ENCODE measurements around the gene DGUOK. TPM values are rescaled to one million over a fixed set of nuclear protein-coding genes. Genes with fewer than 3 reads are reported as not detected.

DGUOK gene
- polyA plus RNA-seq, 12 donors: 12.0 to 54.1 (median 40.2) TPM; not detected in 1

DNA sequence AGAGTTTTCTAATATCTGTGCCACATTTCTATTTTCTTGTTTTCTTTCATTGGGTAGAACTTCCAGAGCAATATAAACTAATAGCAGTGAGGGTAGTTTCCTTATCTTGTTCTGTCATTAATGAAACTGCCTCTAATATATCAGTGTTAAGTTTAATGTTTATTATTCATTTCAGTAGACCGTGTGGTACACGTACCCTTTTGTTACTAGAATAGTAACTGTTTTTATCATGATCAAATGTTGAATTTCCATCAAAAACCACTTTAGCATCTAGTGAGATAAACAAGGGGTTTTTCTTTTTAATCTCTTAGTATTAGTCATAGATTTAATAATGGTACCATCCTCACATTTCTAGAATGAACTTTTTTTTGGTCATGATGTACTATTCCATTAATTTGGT, 16.0 kb downstream of the DGUOK start:
- DNase-seq: no peak

DNA sequence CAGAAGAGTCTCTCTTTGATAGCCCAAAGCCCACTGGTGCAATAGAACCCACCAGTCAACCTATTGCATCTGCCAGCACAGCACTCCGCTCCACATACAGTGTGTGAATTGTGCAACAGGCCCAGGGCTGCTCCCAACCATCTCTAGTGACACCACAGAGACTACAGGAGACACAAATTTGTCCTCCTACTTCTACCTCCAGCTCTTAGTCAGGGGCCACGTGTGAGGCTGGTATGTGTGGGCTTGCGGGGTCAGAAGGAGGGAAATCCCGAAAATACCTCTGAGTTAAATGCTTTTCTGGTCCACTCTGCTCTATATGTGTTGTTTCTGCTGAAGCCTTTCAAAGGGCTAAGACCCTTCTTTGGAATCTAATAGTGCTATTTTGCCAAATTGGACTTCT, 18.0 kb downstream of the DGUOK start:
- DNase-seq: no peak

DNA sequence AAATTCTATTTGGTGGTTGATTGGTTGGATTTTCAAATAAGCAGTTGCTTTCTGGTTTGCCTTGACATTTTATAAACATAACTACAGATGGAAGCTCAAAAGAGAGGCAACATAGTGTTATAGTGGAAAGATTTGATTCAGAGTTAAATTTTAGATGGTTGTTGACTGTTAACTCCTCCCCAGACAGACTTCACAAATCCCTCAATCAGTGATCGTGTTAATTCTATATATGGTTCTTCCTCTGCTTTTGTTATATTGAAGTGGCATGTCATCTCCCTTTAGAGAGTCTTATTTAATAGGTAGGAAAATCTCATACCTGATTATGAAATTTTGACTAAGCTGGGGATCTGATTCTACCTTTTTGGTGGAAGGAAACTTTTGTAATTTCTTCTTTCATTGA, 19.5 kb downstream of the DGUOK start:
- no peak for DNase-seq

DNA sequence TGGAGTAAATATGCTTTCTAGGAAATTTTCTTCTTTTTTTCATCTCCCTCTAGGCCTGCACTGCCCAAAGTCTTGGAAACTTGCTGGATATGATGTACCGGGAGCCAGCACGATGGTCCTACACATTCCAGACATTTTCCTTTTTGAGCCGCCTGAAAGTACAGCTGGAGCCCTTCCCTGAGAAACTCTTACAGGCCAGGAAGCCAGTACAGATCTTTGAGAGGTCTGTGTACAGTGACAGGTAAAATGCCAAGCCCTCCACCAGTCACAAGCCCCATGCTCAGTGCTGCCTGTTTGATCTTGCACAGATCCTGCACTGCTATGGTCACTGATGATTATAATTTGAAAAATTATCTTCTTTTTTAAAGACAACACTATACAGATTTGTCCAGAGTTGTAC, 20.0 kb downstream of the DGUOK start:
- no peak for DNase-seq

DNA sequence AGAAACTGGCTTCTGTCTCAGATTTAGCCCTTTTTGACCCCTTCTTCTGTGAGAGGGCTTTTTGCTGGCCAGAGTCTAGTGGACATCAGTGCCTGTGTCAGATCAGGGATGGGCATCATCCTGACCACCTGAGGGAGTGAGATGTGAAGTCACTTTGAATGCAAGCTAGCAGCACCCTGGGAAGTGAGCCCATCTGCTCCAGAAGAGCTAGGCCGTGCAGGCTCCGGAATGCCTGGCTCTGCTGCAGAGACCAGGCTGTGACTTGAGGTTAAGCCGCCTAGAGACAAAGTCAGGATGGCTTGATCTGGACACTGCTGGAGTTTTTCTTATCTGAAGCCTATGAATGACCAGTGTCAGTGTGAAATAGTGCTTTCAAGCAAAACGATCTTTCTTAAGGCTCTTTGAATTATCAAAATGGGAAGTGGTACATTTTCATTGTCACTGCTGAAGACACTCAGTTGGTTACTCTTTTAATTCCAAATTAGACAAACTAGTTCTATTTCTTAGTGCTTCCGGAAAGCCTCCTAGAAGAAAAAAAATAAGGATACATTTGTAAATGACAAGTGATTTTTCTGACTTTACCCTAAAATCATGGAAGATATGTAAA, 20.8 kb downstream of the DGUOK start:
- no peak for DNase-seq

DNA sequence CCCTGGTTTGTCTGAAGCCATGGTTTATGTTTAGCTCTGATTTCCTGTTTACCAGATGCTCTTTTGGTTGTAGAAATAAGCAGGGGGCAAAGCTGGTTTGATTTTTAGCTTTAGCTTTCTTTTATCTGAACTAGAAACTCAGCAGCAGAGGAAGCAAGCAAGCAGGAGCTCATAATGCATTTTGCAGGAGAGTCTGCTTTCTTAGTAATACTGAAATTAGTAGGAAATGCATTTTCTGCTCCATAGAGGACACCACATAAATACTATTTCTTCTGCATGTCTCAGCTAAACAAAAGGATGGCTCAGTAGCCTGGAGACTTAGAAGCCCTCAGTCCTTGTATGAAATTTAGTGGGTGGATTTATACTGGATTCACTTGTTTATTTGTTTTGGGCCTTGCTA, 23.1 kb downstream of the DGUOK start:
- DNase-seq: no peak

DNA sequence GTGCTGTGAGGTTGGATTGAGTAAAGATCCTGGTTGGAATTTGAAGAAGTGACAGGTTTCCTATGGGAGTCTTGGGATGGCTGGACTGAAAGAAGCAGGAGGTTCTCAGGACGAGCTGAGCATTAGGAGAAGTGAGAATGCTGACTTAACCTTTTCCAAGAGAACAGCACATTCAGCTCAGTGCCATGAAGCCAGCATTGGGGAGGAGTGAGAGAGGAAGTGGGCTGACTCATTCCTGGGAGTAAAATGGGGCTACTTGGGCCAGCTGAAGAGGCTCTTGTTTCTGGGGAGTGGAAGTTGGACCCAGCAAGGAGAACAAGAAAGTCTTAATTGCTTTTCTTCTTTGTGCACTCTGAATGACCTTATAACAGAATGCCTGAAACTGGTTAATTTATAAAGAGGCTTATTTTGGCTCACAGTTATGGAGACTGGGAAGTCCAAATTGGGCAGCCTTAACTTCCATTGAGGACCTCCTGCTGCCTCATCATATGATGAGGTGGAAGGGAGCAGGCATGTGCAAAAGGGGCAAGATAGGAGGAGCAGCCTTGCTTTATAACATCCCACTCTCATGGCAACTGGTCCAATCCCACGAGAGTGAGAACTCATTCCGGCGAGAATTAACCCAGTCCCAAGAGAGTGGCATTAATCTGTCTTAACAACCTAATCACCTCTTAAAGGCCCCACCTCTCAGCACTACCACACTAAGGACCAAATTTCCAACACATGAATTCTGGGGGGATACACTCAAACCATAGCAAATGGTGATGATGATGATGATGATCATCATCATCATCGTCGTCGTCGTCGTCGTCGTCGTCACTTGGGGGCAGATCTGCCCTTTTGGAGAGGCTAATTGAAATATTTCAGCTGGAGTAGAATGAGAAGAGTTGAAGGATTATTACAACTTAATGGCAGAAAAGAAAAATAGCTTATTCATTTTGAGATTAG, 26.1 kb downstream of the DGUOK start:
- peak; percentile 17 for DNase-seq

DNA sequence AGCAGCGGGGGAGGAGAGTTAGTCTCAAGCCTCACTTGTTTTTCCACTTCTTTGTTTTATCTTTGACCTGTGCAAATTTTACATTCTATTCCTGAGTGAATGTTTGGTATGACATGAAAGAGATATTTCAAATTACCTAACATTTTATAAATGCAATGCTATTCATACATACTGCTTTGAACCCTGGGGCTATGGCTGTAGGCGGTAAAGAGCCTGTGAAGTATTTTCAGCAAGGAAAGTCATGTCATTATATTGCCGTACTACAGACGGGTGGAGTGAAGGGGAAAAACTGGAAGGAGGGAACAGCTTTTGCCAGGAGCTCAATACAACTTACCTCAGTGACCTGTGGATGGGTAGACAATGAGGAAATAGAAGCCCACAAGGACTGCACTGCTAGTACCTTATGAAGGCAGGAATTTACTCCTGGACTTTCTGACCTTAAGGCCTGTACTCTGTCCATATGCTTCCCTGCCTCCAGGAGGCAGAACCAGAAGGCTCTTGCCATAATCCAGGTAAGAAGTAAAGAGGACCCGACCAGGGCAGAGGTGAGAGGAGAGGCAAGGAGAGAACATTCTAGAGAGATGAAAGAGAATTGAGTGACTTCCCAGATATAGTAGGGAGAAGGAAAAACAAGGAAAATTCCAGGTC, 29.7 kb downstream of the DGUOK start:
- no peak for DNase-seq

DNA sequence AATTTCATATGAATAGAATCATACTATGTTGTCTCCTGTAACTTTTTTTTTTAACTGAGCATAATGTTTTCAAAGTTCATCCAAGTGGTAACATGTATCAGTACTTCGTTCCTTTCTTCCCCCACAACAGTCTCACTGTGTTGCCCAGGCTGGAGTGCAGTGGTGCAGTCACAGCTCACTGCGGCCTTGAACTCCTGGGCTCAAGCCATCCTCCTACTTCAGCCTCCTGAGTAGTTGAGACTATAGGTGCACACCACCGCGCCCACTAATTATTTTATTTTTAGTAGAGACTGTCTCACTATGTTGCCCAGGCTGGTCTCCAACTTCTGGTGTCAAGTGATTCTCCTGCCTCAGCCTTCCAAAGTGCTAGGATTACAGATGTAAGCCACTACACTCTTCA, 34.6 kb downstream of the DGUOK start:
- DNase-seq: no peak

DNA sequence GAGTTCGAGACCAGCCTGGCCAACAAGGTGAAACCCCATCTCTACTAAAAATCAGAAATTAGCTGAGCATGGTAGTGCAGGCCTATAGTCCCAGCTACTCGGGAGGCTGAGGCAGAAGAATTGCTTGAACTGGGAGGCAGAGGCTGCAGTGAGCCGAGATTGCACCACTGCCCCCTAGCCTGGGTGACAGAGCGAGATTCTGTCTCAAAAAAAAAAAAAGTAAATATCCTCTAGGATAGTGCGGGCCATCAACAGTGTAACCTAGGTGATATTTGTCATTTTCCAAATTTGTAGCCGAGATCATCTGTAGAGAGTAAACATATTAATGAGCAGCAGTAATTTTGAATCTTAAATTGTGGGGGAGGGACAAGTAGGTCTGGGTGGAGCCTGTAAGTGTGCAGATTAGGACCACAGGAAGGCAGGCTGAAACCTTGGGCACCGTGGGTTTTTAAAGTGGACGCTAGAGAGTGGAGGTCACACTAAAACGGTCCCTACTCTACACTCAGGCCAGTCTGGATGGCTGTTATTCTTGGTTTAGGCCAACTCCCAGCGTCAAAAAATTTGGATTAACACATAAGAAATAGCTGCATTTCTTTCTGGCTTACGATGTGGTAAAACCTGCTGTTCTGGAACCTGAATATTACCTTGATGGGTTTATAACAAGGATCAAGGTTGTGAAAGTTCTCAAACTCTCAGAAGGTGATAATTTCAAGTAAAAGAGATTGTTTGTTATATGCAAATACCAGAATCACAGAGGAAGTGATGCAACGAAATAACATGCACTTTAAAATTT, 35.3 kb downstream of the DGUOK start:
- no peak for DNase-seq

DNA sequence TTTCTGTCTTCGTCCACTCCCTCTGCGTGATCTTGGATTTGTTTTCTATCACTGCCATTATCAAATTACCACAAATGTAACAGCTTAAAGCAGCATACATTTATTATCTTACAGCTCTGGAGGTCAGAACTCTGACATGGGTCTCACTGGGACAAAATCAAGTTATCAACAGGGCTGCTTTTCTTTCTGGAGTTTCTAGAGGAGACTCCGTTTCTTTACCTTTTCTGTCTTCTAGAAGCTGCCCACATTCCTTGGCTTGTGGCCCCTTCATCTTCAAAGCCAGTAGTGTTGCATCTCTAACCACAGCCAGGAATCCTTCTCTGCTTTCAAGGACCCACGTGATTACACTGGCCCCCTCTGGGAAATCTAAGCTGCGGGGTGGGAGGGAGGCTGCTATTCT, 36.1 kb downstream of the DGUOK start:
- DNase-seq: no peak

DNA sequence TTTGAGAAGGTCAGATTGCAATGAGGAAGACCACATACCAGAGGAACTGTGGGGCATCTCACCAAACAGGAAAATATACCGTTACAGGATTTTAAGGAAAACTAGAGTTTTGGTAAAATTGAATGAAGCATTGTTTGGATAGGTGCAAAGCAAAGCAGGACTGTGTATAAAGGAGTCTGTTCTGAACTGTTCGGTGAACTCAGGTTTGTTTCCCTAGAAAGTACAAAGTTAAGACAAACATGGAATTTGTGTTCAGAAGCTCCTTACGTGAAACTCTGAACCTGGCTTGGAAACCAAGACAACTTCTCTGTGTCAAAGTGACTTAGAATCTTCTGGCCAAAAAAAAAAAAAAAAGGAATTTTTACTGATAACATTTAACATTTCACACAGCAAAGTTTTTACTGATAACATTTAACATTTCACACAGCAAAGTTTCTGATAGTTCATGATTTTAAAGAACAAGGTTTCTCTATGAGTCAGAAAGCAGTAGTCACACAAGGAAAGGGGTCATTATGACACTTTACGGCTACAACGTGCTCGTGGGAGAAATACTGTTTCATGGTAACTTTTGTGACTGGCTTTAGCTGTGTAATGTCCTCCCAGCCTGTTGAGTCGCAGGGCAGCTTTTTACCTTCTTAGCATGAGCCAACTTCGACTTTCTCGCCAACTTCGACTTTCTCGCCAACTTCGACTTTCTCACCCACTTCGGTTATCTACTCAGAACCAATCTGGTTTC, 36.9 kb downstream of the DGUOK start:
- DNase-seq: no peak

DNA sequence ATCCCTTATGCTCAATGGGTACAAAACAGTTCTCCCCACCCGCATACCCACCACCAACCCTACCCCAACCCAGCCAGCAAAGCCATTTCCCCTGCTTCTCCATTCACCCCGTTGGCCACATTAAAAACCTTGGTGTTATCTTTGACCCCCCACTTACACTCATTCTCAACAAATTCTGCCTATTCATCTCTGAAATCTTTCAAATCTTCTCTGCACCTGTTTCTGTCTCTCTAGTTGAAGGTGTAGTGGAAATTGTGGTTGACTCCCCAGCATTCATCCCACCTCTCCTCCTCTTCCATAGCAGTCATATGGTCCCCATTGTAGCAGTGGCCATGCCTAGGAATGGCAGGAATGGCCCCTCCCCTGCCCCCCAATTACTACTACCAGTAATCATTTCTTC, 37.5 kb downstream of the DGUOK start:
- no peak for DNase-seq

DNA sequence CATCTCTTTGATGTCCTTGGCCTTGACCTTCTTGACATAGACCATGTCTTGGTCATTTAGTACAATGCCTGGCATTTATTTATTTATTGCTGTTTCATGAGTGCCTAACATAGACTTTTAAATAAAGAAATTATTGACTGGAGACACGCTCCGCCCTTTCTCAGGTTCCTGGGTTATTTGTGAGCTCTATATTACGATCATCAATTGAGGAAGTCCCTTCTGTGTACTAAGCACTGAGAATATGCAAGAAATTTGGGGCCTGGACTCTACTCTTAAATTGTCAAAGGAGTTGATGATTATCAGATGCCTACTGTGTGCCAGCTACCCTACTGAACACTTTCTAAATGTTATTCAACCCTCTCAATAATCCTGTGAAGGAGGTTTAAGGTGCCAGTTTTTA, 38.4 kb downstream of the DGUOK start:
- no peak for DNase-seq

DNA sequence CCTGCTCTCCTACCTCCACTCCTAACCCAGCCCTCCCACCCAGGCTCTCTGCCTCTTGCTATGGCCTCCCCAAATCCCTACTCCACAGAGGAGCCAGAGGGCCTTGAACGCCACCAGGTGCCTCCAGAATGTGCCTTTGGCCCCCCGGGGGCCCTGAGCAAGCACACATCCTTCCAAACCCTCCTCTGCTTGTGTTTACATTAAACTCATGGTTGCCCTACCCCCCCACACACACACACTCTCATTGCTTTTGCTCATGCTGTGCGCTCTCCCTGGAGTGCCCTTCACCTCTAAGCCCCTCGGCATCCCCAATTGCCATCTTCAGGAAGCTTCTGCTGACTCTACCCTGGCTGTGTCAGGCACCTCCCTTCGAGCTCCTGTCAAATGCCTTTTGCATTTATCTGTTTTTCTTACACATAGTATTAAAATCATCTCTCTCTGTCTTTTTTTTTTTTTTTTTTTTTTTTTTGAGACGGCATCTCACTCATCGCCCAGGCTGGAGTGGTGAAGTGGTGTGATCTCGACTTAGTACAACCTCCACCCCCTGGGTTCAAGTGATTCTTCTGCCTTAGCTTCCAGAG, 41.8 kb downstream of the DGUOK start:
- no peak for DNase-seq

DNA sequence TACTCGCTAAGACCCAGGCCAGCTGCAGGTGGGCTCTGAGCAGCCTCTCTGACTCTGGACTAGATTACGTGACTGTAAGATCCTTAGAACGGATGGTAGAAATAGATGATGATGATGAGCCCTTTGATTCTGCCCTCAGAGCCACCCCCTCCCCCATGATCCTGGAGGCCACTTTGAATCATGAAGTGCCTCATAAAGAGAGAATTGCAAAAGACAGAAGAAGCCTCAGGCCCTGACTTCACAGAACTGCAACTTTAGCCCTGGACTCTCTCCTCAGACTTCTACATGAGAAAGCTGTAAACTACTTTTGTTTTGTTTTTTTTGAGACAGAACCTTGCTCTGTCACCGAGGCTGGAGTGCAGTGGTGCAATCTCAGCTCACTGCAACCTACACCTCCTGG, 42.7 kb downstream of the DGUOK start:
- no peak for DNase-seq

DNA sequence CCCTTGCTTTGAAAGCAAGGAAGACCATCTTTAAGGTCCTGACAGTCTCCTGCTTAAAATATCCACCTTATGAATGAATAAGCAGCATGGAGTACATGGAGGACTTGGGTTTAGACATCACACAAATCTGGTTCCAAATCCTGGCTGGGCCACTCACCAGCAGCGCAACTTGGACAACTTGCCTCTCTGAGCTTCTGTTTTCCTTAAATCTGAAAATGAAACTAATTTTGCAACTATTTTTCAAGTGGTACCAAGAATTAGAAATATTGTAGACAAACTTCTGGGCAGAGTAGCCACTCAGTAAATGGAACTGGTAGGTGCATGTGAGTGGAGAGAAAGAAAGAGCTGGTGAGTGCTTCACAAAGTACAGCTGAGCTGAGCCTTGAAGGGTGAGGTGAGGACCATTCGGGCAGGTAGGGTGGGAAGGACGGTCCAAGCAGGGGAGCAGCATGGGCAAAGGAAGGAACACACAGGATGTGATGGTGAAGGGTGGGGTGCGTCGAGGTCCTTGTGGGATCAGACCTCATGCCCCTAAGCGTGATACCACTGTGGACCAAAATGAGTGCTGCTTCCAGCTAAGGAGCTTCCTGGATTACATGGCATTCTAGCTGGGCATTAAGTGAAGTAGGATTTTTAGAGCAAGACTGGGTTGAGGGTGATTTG, 43.6 kb downstream of the DGUOK start:
- no peak for DNase-seq

DNA sequence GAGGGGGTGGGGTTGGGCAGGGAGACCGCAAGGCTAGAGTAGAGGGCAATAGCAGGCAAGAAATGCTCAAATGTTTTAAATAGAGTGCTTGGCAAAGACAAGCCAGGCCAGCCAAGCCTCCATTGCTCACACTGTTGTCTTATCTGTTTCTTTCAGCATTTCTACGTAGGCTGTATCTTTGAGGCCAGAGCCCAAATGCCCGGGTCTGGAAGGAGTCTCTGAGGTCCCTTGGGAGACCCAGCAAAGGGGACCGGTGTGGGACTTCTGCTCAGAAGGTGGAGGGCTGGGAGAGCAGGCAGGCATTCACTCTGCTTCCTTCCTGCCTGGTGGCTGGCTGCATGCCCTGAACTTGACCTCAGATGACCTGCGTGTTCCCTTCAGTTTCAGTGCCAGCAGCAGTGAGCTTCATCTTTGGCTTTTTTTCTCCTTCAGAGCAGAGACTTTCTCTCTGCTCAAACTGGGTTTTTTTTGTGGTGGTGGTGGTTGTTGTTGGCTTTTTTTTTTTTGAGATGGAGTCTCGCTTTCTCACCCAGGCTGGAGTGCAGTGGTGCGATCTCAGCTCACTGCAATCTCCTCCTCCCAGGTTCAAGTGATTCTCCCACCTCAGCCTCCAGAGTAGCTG, 44.3 kb downstream of the DGUOK start:
- DNase-seq: peak; percentile 39

DNA sequence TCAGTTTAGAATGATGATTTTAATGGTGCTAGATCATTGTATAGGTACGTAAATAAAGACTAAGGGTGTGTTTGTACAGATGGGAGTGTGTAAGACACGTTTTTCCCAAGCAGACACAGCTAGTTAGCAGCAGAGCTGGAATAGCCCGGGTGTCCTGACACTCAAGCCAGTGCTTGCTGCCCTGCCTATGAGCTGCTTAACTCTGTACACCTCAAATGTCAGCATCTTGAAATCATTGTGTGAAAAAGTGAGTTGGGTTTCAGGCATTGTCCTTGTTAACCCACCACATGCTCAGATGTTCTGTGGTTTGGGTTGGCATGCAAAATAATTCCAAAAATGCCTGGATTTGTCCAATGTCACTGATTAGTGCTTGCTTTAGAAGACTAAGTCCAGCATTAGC, 45.0 kb downstream of the DGUOK start:
- no peak for DNase-seq

DNA sequence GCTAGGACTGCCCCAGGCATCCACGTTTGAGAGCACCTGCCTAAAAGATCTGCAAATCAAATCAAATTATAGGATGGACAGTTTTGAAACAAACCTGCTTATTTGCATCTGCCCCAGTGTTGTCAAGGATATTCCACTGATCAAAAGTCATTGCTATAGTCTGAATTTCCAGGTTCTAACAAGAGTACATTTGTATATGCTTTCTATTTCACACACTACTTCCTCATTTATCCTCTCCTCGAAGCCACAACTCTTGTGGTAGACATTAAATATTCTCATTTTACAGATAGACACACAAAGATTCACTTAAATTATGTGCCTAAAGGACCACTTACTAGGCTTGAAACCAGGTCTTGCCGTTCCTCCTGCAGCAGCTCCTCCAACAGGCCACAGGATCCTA, 46.2 kb downstream of the DGUOK start:
- DNase-seq: no peak

All from muscle of arm (tissue), 12 donors.